NCI-H2171 (cell line): ENCODE measurements around the gene NPHS1.
"Not testable (repeated sequence)": the region's sequence is repeated elsewhere in the genome, so short reads cannot be mapped to it uniquely, and the experiment has no call there.

Experiments
- DNase-seq: peaks from one replicate; lab custom pipeline; 2025; lab: John Stamatoyannopoulos, UW

The NPHS1 gene

GRCh38 chr19:35811317-35812219 lies 40.7 kb downstream of the NPHS1 start:
- no peak for DNase-seq

DNA sequence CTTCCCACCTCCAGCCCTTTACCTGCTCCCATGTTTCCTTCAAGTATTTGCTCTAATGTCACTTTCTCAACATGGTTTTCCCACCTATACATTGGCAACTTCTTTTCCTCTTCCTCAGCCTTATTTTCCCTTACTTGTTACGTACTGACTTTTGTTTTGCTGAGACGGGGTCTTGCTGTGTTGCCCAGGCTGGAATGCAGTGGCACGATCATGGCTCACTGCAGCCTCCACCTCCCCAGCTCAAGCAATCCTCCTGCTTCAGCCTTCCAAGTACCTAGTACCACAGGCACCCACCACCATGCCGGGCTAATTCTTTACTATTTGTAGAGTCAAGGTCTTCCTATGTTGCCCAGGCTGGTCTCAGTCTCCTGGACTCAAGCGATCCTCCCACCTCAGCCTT lies 44.7 kb downstream of the NPHS1 start:
- DNase-seq = no peak

GRCh38 chr19:35806597-35806996 lies 45.7 kb downstream of the NPHS1 start:
- no peak for DNase-seq

- peak; percentile 37 for DNase-seq
Observed at GRCh38 chr19:35805526-35806102, 46.7 kb downstream of the NPHS1 start.

DNA sequence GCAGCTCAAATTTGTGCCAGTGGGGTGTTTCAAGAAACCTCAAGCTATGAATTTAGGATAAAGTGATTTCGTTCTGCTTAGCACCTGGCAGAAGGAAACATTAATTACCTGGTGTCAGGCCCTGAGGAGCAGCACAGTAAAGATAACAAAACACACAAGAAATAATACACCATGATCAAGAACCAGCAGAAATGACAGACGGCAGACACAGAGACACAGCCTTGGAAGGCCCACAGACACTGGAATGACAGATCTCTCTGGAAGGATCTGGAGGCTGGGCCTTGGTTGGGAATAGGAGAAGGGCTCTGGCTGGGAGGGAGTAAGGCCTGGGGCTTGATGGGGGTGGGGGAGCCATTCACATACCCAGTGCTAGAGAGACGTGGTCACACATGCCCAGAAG lies 50.5 kb downstream of the NPHS1 start:
- DNase-seq = no peak

DNA sequence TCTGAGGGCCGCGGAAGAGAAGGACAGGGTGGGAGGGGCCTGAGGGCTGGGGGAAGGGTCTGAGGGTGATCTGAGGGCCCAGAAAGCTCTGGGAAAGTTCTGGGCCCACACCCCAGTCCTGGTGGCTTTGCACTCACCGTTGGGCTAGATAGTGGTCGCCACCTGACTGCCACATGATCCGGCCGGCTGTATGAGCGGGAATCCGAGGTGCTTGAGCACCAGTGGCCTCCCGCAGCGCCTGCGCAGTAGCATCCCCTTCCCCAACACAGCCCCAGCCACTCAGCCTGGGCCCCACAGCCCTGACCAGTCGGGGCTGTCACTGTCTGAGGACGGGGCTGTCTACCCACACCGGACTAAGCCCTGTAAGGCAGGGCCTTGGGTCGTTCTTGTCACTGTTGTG lies 54.6 kb downstream of the NPHS1 start:
- DNase-seq = no peak

DNA sequence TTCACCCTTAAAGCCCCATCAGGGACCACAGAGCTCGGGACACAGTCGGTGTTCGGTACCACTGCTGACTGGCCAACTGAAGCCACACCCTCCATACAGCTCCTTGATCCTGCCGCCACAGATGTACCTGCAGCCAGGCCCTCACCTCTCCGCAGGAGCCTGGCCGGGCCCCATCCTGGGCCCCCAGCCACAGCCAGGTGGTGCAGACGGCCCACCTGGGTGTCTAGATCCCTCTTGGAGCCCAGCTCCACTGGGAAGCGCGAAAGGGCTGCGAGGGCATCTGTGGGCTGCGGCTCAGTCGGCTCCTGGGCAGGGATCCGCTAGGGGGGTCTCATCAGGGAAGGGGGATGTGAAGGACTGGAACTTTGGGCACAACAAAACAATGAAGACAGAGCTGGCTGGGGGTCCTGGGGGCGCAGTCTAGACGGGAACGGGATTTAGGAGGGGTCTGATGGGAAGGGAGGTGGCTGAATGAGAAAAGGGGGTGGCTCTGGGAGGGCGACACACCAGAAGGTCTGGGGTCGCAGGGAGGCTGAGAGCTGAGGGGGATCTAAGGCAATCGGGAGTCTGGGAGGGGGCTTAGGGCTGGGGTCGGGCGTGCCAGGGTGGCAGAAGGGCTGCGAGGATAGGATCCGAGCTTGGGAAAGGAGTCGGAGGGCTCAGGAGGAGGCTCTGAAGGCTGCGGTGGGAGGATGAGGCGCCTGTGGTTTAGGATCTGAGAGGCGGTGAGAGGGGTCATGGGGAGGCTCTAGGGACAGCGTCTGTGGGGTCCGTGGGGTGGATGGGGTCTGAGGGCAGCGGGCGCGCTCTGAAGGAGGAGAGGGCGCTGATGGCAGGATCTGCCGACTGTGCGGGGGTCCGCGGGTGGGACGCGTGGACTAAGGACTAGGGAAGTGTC lies 55.4 kb downstream of the NPHS1 start:
- DNase-seq = no peak

- not testable (repeated sequence) for DNase-seq
Observed at GRCh38 chr19:35795564-35795963, 56.7 kb downstream of the NPHS1 start.

DNA sequence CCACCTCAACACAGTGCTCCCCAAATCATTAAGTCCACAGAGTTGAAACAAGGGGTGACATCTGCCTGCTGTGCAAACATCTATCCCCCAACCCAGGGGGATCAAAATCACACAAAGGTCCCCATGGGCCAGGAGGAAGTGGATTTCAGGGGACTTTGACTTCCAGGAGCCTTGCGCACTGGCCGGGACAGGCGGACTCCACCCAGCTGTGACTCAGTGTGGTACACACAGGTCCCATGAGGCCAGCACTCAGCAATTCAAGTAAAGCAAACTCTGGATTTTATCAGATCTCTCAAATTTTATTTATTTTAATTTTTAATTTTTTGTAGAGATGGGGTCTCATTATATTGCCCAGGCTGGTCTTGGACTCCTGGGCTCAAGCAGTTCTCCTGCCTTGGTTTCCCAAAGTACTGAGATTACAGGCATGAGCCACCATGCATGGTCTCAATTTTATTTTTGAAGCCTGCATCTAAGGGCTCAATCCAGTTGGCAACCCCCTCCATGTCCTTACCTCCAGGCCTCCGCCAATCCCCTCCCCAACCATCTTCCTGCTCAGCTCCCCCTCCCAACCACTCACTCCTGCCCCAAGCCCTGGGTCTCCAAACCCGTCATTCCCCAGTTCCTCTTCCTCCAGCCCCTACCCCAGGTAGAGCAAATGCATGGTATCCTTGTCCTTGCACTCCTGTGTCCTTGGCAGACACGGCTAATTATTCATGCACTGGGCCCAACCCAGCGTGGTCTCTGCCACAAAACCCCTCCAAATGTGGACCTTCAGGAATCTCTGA lies 58.7 kb downstream of the NPHS1 start:
- DNase-seq = no peak

DNA sequence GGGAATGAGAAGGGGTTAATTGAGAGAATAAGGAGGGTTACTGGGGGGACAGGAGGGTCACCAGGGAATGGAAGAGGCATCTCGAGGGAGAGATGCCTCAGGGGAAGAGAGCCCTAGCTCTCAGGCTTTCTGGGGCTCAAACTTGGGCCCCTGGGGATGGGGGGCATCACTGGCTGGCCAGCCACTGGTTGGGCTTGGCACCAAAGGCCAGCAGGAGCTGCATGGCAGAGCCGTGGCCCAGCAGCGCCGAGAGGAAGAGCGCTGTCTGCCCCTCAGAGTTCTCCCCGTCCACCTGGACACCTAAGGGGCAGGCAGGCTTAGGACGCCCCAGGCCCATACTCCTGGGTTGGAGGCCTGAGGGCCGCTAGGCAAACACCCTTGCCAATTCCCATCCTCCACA lies 59.4 kb downstream of the NPHS1 start:
- DNase-seq = no peak

DNA sequence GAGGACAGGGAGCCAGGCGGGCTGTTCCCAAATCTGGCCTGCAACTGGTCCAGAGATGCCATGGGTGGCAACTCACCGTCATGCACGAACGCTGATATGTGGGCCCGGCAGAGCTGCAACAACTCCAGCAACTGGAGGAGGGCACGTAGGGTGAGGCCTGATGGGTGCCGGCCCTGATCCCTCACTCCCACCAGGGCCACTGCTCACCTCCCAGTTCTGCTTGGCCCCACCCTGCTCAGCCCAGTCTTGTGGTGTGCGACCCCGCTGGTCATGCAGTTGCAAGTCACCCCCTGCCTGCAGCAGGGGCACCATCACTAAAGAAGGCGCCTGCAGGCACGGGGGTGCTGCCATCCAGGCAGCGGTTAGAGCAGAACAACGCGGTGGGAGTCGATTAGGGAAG lies 60.0 kb downstream of the NPHS1 start:
- no peak for DNase-seq

- no peak for DNase-seq
Observed at GRCh38 chr19:35791814-35792279, 60.5 kb downstream of the NPHS1 start.

DNA sequence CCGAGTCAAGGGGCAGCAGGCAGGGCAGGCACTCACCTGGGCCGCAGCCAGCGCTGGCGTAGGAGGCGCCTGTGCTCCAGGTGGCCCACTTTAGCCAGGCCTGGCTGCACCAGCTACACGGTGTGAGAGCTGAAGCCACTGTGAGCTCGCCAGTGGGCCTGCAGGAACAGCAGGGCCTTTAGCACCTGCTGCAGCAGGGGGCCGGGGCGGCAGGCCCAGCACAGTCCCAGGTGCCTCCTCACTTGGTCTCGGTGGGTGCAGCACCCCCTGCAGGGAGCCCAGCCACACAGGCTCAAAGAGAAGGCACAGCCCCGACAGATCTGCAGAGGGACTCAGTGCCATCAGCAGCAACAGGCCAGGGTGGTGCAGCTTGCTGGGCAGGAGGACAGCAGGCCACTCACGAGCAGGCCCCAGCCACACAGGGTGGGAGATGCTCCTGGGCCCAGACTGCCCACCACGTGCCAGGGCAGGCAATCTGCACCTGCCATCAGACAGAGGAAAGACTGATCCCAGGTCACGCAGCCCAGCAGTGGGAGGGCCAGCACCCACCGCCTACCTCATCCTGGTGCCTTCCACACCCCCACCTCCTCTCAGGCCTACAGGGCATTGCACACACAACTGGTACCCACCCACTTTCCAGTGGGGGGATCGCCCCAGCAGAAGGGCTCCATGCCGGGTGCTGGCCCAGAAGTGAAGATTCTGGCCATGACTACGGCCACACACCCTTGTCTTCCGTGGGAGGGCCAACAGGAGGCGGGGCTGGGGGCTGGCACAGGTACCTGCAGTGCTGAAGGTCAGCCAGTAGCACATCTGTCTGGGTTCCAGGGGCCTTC lies 61.1 kb downstream of the NPHS1 start:
- DNase-seq = no peak

DNA sequence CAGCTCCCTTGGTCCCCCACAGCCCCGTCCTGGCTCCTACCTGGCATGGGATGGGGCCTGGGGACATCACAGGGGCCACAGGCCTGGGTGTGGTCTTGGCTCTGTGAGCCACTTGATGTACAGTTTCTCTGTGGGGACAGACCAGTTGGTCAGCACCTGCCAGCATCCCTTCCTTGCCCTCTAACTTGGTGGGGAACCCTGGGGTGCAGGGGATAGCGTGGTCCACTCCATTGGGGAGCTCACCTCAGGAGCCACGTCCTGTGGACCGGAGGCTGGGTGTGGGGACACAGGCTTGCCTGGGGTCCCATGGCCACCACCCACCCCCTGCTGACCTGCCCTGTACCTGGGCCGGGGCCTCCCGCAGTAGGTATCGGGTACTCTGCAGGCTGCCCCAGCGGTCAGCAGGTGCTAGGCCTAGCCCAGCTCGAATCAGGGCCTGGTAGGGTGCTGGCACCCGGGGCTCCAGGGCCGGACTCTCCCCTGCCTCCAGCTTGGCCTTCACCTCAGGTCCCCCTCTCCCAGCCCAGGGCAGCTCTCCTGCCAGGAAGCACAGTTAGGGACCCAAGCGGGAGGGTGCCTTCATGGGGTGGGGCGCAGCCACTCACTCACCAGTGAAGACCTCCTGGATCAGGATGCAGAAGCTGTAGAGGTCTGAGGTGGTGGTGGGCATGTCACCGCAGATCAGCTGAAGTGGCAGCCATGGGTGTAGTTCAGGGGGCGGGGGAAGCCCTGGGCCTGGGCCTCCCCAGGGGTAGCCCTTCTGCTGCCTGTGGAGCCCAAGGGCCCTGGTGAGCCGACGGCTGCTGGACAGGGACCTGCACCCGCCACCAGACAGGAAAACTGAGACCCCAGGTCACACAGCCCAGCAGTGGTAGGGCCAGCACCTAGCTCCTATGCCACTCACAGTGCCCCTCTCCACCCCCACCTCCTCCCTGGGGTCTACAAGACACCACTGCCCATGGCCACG lies 62.0 kb downstream of the NPHS1 start:
- DNase-seq = no peak

GRCh38 chr19:35789195-35789977 lies 62.9 kb downstream of the NPHS1 start:
- DNase-seq = no peak

DNA sequence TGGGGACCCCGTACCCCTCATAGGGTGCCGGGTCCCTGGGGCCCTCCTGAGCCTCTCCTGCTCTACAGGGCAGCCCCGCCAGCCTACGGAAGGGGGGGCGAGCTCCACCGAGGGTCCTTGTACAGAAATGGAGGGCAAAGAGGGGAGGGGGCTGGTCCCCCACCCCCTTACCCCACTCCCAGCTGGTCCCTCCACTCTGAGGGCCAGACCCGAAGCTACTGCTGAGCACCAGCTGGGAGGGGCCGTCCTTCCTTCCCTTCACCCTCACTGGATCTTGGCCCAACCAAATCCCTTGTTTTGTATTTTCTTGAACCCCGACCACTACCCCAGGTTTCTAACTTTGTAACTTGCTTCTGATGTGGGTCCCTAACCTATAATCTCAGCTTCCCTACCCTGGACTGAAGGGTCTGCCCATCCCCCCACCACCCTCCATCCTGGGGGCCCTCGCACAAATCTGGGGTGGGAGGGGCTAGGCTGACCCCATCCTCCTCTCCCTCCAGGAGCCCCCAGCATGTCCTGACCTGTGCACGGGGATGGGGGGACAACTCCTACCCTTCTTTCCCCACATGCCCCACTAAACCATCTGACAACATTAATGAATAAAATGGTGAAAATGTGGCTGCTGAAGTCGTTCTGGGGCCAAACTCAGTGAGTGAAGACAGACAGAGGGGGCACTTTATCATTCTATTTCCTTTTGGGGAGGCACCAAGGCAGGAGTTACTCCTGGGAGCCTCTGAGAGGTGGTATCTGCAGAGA lies 63.9 kb downstream of the NPHS1 start:
- no peak for DNase-seq

DNA sequence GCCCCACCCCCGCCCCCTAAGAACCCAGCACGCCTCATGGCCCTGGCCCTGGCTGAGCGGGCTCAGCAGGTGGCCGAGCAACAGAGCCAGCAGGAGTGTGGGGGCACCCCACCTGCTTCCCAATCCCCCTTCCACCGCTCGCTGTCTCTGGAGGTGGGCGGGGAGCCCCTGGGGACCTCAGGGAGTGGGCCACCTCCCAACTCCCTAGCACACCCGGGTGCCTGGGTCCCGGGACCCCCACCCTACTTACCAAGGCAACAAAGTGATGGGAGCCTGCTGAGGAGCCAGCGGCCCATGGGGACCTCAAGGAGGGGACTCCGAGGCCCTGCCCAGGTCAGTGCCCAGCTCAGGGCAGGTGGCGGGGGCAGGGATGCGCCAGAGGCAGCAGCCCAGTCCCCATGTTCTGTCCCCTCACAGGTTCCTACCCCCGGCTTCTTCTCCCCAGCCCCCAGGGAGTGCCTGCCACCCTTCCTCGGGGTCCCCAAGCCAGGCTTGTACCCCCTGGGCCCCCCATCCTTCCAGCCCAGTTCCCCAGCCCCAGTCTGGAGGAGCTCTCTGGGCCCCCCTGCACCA lies 65.0 kb downstream of the NPHS1 start:
- DNase-seq = no peak
